GM21786 (cell line): ENCODE data around the gene POU1F1.
"Not testable (repeated sequence)": the region's sequence is repeated elsewhere in the genome, so short reads cannot be mapped to it uniquely, and the experiment has no call there.

Experiments
- ATAC-seq: cut with Tn5 transposase; IDR thresholded peaks from one replicate; pipeline ENCODE4 v1.9.1; 2021; ENCODE audit not compliant: unreplicated experiment

The POU1F1 gene

GRCh38 chr3:87276484-87276883 lies at the start of gene POU1F1:
Gene POU1F1, minus strand, starts transcription at chr3:87276584. Its CDS starts 122 bp downstream, at chr3:87276462.
- no peak for ATAC-seq

- no peak for ATAC-seq
Measured at GRCh38 chr3:87324609-87325008, 48.2 kb upstream of the POU1F1 start.

GRCh38 chr3:87320756-87321626 lies 44.6 kb upstream of the POU1F1 start:
- ATAC-seq, result no peak

- ATAC-seq, result no peak
Measured at GRCh38 chr3:87318617-87319021, 42.2 kb upstream of the POU1F1 start.

- ATAC-seq, result no peak
Measured at GRCh38 chr3:87317779-87318178, 41.4 kb upstream of the POU1F1 start.

GRCh38 chr3:87313641-87314040 lies 37.3 kb upstream of the POU1F1 start:
- no peak for ATAC-seq

GRCh38 chr3:87311309-87311708 lies 34.9 kb upstream of the POU1F1 start:
- ATAC-seq, result no peak

- ATAC-seq, result no peak
Measured at GRCh38 chr3:87309601-87310000, 33.2 kb upstream of the POU1F1 start.

- ATAC-seq, result no peak
Measured at GRCh38 chr3:87307805-87308204, 31.4 kb upstream of the POU1F1 start.

- no peak for ATAC-seq
Measured at GRCh38 chr3:87305517-87305916, 29.1 kb upstream of the POU1F1 start.

- not testable (repeated sequence) for ATAC-seq
Measured at GRCh38 chr3:87305031-87305430, 28.6 kb upstream of the POU1F1 start.

GRCh38 chr3:87298111-87298718 lies 21.8 kb upstream of the POU1F1 start:
- ATAC-seq, result peak; percentile 85

GRCh38 chr3:87288446-87288845 lies 12.1 kb upstream of the POU1F1 start:
- no peak for ATAC-seq

- peak; percentile 48 for ATAC-seq
Measured at GRCh38 chr3:87287011-87287410, 10.6 kb upstream of the POU1F1 start.

- peak; percentile 70 for ATAC-seq
Measured at GRCh38 chr3:87272718-87273341, 3.6 kb downstream of the POU1F1 start.

- ATAC-seq, result no peak
Measured at GRCh38 chr3:87270908-87271700, 5.3 kb downstream of the POU1F1 start.

GRCh38 chr3:87269723-87270122 lies 6.7 kb downstream of the POU1F1 start:
- no peak for ATAC-seq

GRCh38 chr3:87268646-87269211 lies 7.7 kb downstream of the POU1F1 start:
- ATAC-seq, result no peak

GRCh38 chr3:87267953-87268645 lies 8.3 kb downstream of the POU1F1 start:
- ATAC-seq, result no peak

GRCh38 chr3:87261925-87262324 lies 14.5 kb downstream of the POU1F1 start:
- no peak for ATAC-seq
